Keratinocyte (primary cell): Measurements from ENCODE around the gene MAPKAPK3. TPM values are rescaled to one million over a fixed set of nuclear protein-coding genes. Genes with fewer than 3 reads are reported as not detected.

ENCODE experiments used
- DNase-seq: peaks from one replicate; pipeline ENCODE4 v3.0.0-alpha.2; 2011; ENCODE audit warnings: low read depth, missing footprints, low spot score
- FAIRE-seq: peaks from 2 replicates; lab custom pipeline; 2011; peaks lifted over from hg19 to GRCh38; lab: Jason Lieb, UNC
- H2AFZ ChIP-seq: 2 replicates; pipeline ENCODE4 v1.6.0; 2012; ENCODE audit warnings: low read length, control low read depth, inconsistent platforms; ENCODE audit not compliant: control insufficient read depth
- H3K27ac ChIP-seq: 2 replicates; pipeline ENCODE4 v1.5.1; 2011; ENCODE audit warnings: low read length; ENCODE audit not compliant: control insufficient read depth, insufficient read depth
- H3K27me3 ChIP-seq: 3 replicates; pipeline ENCODE4 v1.6.0; 2011; ENCODE audit warnings: low read length; ENCODE audit not compliant: control insufficient read depth, insufficient read depth; ENCODE audit errors: extremely low read depth
- H3K36me3 ChIP-seq, 2 experiments: 2 replicates in 1 of 2; 3 replicates in 1 of 2; pipeline ENCODE4 v1.5.1; 2011; ENCODE audit warnings: low read length in 2 of 2, mild to moderate bottlenecking in 1 of 2; ENCODE audit not compliant: control insufficient read depth in 2 of 2, insufficient read depth in 2 of 2; ENCODE audit errors: extremely low read depth in 1 of 2
- H3K4me1 ChIP-seq: 3 replicates; pipeline ENCODE4 v1.5.1; 2011; ENCODE audit warnings: low read length; ENCODE audit not compliant: control insufficient read depth, insufficient read depth; ENCODE audit errors: extremely low read depth
- H3K4me2 ChIP-seq: 3 replicates; pipeline ENCODE4 v1.6.0; 2011; ENCODE audit warnings: low read depth, low read length; ENCODE audit not compliant: control insufficient read depth, insufficient read depth; ENCODE audit errors: extremely low read depth
- H3K4me3 ChIP-seq, 3 experiments: fragments of 200-600 bp in 1 of 3; sonication (generic) in 1 of 3; 2 replicates in 2 of 3; 3 replicates in 1 of 3; pipeline ENCODE4 v1.5.1; 2011 to 2016; ENCODE audit warnings: low read length in 3 of 3, mild to moderate bottlenecking in 3 of 3, control low read depth in 2 of 3, inconsistent platforms in 1 of 3, low read depth in 1 of 3, mixed read lengths in 1 of 3, mixed run types in 1 of 3, moderate library complexity in 1 of 3; ENCODE audit not compliant: control insufficient read depth in 2 of 3, insufficient read depth in 2 of 3; ENCODE audit errors: extremely low read depth in 1 of 3
- H3K79me2 ChIP-seq: 2 replicates; pipeline ENCODE4 v1.6.0; 2012; ENCODE audit warnings: low read length; ENCODE audit not compliant: control insufficient read depth, insufficient read depth
- H3K9ac ChIP-seq: 3 replicates; pipeline ENCODE4 v1.6.0; 2011; ENCODE audit warnings: low read length; ENCODE audit not compliant: control insufficient read depth, insufficient read depth; ENCODE audit errors: extremely low read depth
- H3K9me1 ChIP-seq: 3 replicates; pipeline ENCODE4 v1.6.0; 2011; ENCODE audit warnings: low read length; ENCODE audit not compliant: control insufficient read depth, insufficient read depth; ENCODE audit errors: extremely low read depth
- H3K9me3 ChIP-seq: 2 replicates; pipeline ENCODE4 v1.5.1; 2012; ENCODE audit warnings: low read depth, low read length; ENCODE audit not compliant: control insufficient read depth
- H4K20me1 ChIP-seq: 3 replicates; pipeline ENCODE4 v1.6.0; 2011; ENCODE audit warnings: low read length; ENCODE audit not compliant: control insufficient read depth, insufficient read depth; ENCODE audit errors: extremely low read depth
- CTCF ChIP-seq, 3 experiments: IDR thresholded peaks in 1 of 3; conservative IDR thresholded peaks in 1 of 3; optimal IDR thresholded peaks in 1 of 3; 2 replicates in 2 of 3; 3 replicates in 1 of 3; pipeline versions ENCODE3 to v1.5.1; 2011; ENCODE audit warnings: low read length in 3 of 3, mild to moderate bottlenecking in 3 of 3, moderate library complexity in 2 of 3, control low read depth in 1 of 3, inconsistent platforms in 1 of 3; ENCODE audit not compliant: insufficient read depth in 2 of 3; ENCODE audit errors: extremely low read depth in 1 of 3
- EZH2 ChIP-seq: IDR thresholded peaks from one replicate; pipeline ENCODE4 v1.6.1; 2012; ENCODE audit warnings: inconsistent platforms, mild to moderate bottlenecking, low read length, moderate library complexity
- dilution Hi-C: fragments of 300-500 bp; cut with MboI; formaldehyde crosslinking; loops from one replicate; pipeline ENCODE4 v1.7.0; 2020; ENCODE audit warnings: low sequenced_read_pairs; ENCODE audit not compliant: extremely low pct_ligation_motif_present
- polyA plus RNA-seq, 5 experiments: library from polyadenylated mRNA; depleted of rRNA in 3 of 5; stranded (reverse) in 3 of 5; stranded (forward) in 1 of 5; unstranded in 1 of 5; fragments of >200 nt; gene quantifications; 1 replicate in 1 of 5; 2 replicates in 3 of 5; 3 replicates in 1 of 5; pipeline versions ENCODE4 v1.2.1 to v1.2.3, GENCODE V29; 2011 to 2012; ENCODE audit warnings: missing spikeins in 2 of 5, low read depth in 1 of 5, low replicate concordance in 1 of 5

The MAPKAPK3 gene
- polyA plus RNA-seq, 1 donor (not counting 4 experiments of a cell fraction or from before 2014, with no cell fraction given) = 134 TPM

- H3K9me3 ChIP-seq = no peaks in the 10 kb centered on the region
- dilution Hi-C loops = loop anchor here (25.0 kb wide), 1 partner anchor 783 kb away; the partner anchor contains the start of genes MANF and RBM15B
- no peak overlapping the region for H3K4me2 ChIP-seq
- no peaks in the 10 kb centered on the region for H3K27me3 ChIP-seq
- no peak overlapping the region for H3K27ac ChIP-seq
- FAIRE-seq (no peak), DNase-seq (no peak)
- no peak overlapping the region for H3K4me3 ChIP-seq
- H2AFZ ChIP-seq = no peak overlapping the region
- H4K20me1 ChIP-seq = no peaks in the 10 kb centered on the region
- TF ChIP-seq EZH2 = no peak
- TF ChIP-seq CTCF (optimal IDR thresholded peaks at IDR 0.05 in 1 of 3, IDR thresholded peaks at IDR 0.05 in 1 of 3, conservative IDR thresholded peaks at IDR 0.05 in 1 of 3; ENCODE audit: extremely low read depth in 1 of 3, insufficient read depth in 2 of 3, low read length in 3 of 3) = no peak
- no peaks in the 10 kb centered on the region for H3K9me1 ChIP-seq
- H3K36me3 ChIP-seq = peaks cover 4 to 5% of the 10 kb centered on the region in 2 experiments
- peaks cover 49% of the 10 kb centered on the region for H3K4me1 ChIP-seq
- H3K9ac ChIP-seq = no peak overlapping the region
- no peaks in the 10 kb centered on the region for H3K79me2 ChIP-seq
Measured at GRCh38 chr3:50604110-50604621, 12.8 kb upstream of the MAPKAPK3 start.

DNA sequence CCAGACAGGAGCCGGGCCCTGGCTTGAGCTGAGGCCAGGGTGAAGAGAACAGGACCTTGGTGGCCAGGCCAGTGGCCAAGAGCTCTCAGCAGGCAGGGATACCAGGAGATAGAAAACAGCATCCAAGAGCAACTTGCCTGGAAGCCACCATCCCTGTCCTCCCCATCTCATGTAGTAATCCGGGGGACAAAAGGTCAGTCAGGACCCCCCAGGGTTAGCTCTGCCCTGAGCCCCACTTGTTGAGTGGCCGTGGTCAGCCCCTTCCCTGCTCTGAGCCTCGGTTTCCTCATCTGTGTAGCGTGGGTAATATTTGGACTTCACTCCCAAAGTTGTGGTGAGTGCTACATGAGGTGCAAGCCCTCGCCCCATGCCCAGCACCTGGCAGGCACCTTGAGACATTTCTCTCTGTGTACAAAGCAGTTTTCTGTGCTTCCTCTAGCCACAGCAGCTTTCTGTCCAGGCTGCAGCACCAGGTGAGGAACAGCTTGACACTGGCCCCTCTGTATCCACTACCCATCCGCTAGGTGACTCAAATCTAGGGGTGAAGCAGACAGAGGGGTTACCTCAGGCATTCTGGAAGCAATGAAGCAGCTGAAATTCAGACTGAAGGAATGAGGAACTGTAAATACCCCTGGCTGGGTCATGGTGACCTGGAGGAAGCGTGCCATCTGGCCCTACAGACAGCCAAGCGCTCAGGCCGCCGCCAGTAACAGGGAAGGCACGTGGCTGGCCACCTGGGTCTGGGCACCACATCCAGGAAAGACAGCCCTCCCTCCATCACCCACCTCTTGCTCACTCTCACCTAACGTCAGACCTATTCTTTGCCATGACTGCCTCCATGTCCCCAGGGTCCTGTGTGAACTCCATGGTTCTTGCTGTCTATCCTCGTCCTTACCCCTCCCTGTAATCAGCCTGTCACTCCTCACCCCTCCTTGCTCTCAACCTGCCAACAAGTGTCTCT lies 12.0 kb upstream of the MAPKAPK3 start:
- Histone ChIP-seq H4K20me1 (no peaks in the 10 kb centered on the region), H3K79me2 (no peaks in the 10 kb centered on the region), H3K4me2 (no peak overlapping the region), H3K27me3 (no peaks in the 10 kb centered on the region), H3K4me3 (no peak overlapping the region), H3K9me1 (no peaks in the 10 kb centered on the region), H3K27ac (no peak overlapping the region), H2AFZ (no peak overlapping the region), H3K36me3 (peaks cover 4 to 5% of the 10 kb centered on the region in 2 experiments), H3K9me3 (no peaks in the 10 kb centered on the region), H3K4me1 (peaks cover 49% of the 10 kb centered on the region), H3K9ac (no peak overlapping the region)
- no peak for TF ChIP-seq CTCF (optimal IDR thresholded peaks at IDR 0.05 in 1 of 3, IDR thresholded peaks at IDR 0.05 in 1 of 3, conservative IDR thresholded peaks at IDR 0.05 in 1 of 3; ENCODE audit: extremely low read depth in 1 of 3, insufficient read depth in 2 of 3, low read length in 3 of 3)
- TF ChIP-seq EZH2 = no peak
- FAIRE-seq = peak; percentile 32
- dilution Hi-C loops = loop anchor here (25.0 kb wide), 1 partner anchor 782 kb away; the partner anchor contains the start of genes MANF and RBM15B
- DNase-seq = no peak
